GM12878 (cell line): ENCODE data around the gene TNXB. TPM values are rescaled to one million over a fixed set of nuclear protein-coding genes. Genes with fewer than 3 reads are reported as not detected.

Experiments used
- BCL11A ChIP-seq: IDR thresholded peaks from 2 replicates; pipeline ENCODE4 v1.6.1; 2011; ENCODE audit warnings: low read depth, low read length
- BHLHE40 ChIP-seq, 2 experiments: fragments of 450-650 bp in 1 of 2; IDR thresholded peaks; 2 replicates each; pipeline ENCODE4 v1.6.1; 2011 to 2017; ENCODE audit warnings: low read depth in 2 of 2, borderline replicate concordance in 1 of 2, improper control_type of control experiment in 1 of 2, low read length in 1 of 2, mild to moderate bottlenecking in 1 of 2
- CEBPB ChIP-seq, 2 experiments: fragments of 150-350 bp in 1 of 2; IDR thresholded peaks; 2 replicates each; pipeline ENCODE4 v1.6.1; 2012 to 2014; ENCODE audit warnings: low read depth in 2 of 2, low read length in 2 of 2, borderline replicate concordance in 1 of 2, inconsistent platforms in 1 of 2
- CHD1 ChIP-seq: IDR thresholded peaks from 2 replicates; pipeline ENCODE4 v1.6.1; 2012; ENCODE audit warnings: low read depth, low read length, improper control_type of control experiment
- CREB1 ChIP-seq: IDR thresholded peaks from 2 replicates; pipeline ENCODE4 v1.6.1; 2012; ENCODE audit warnings: low read depth, mild to moderate bottlenecking, inconsistent platforms
- CREM ChIP-seq: IDR thresholded peaks from 2 replicates; pipeline ENCODE4 v1.6.1; 2014; ENCODE audit warnings: antibody characterized with exemption, low read depth
- DPF2 ChIP-seq: fragments of 450-650 bp; IDR thresholded peaks from 2 replicates; pipeline ENCODE4 v1.6.1; 2017; ENCODE audit warnings: mild to moderate bottlenecking
- EGR1 ChIP-seq, 2 experiments: IDR thresholded peaks; 1 replicate in 1 of 2; 2 replicates in 1 of 2; pipeline ENCODE4 v1.6.1; 2011 to 2012; ENCODE audit warnings: low read depth in 2 of 2, low read length in 2 of 2, borderline replicate concordance in 1 of 2, mild to moderate bottlenecking in 1 of 2, moderate library complexity in 1 of 2
- IKZF2 ChIP-seq, 2 experiments: fragments of 450-650 bp; IDR thresholded peaks; 2 replicates each; pipeline ENCODE4 v1.6.1; 2017; ENCODE audit warnings: mild to moderate bottlenecking in 2 of 2, moderate library complexity in 2 of 2
- IRF5 ChIP-seq: fragments of 450-650 bp; IDR thresholded peaks from 2 replicates; pipeline ENCODE4 v1.6.1; 2017; ENCODE audit warnings: borderline replicate concordance
- MEF2A ChIP-seq: IDR thresholded peaks from 2 replicates; pipeline ENCODE4 v1.6.1; 2011; ENCODE audit warnings: low read depth, mild to moderate bottlenecking, low read length, moderate library complexity; ENCODE audit not compliant: insufficient read depth
- MLLT1 ChIP-seq: fragments of 450-650 bp; IDR thresholded peaks from 2 replicates; pipeline ENCODE4 v1.6.1; 2016; ENCODE audit warnings: mild to moderate bottlenecking
- MTA2 ChIP-seq: fragments of 450-650 bp; IDR thresholded peaks from 2 replicates; pipeline ENCODE4 v1.6.1; 2016; ENCODE audit warnings: low read depth, mild to moderate bottlenecking, moderate library complexity
- NFXL1 ChIP-seq: fragments of 450-650 bp; IDR thresholded peaks from 2 replicates; pipeline ENCODE4 v1.6.1; 2017; ENCODE audit warnings: antibody characterized with exemption, mild to moderate bottlenecking, borderline replicate concordance
- PBX3 ChIP-seq: IDR thresholded peaks from 2 replicates; pipeline ENCODE4 v1.6.1; 2011; ENCODE audit warnings: mild to moderate bottlenecking, low read depth, low read length, moderate library complexity; ENCODE audit not compliant: insufficient replicate concordance
- RB1 ChIP-seq: fragments of 450-650 bp; formaldehyde crosslinking; IDR thresholded peaks from 2 replicates; pipeline ENCODE4 v1.6.1; 2017; ENCODE audit warnings: mild to moderate bottlenecking, borderline replicate concordance
- RUNX3 ChIP-seq: IDR thresholded peaks from 2 replicates; pipeline ENCODE4 v1.6.1; 2012; ENCODE audit warnings: low read length, inconsistent platforms
- SREBF1 ChIP-seq: IDR thresholded peaks from 2 replicates; pipeline ENCODE4 v1.6.1; 2012; ENCODE audit warnings: mild to moderate bottlenecking, low read length
- TCF3 ChIP-seq: IDR thresholded peaks from 2 replicates; pipeline ENCODE4 v1.6.1; 2012; ENCODE audit warnings: low read depth, mild to moderate bottlenecking, low read length, borderline replicate concordance; ENCODE audit not compliant: insufficient read depth
- YY1 ChIP-seq: IDR thresholded peaks from 2 replicates; pipeline ENCODE4 v1.6.1; 2011; ENCODE audit warnings: low read depth, mild to moderate bottlenecking, low read length
- ZBED1 ChIP-seq: IDR thresholded peaks from 2 replicates; pipeline ENCODE4 v1.6.1; 2016; ENCODE audit warnings: borderline replicate concordance
- ZBTB33 ChIP-seq: fragments of 450-650 bp; IDR thresholded peaks from 2 replicates; pipeline ENCODE4 v1.6.1; 2017; ENCODE audit warnings: mild to moderate bottlenecking
- ZNF217 ChIP-seq: fragments of 450-650 bp; IDR thresholded peaks from 2 replicates; pipeline ENCODE4 v1.6.1; 2017; ENCODE audit warnings: antibody characterized with exemption, mild to moderate bottlenecking
- ZNF384 ChIP-seq: IDR thresholded peaks from 2 replicates; pipeline ENCODE4 v1.6.1; 2012; ENCODE audit warnings: low read depth, mild to moderate bottlenecking, low read length, improper control_type of control experiment, borderline replicate concordance
- polyA plus RNA-seq, 11 experiments: library from polyadenylated mRNA; depleted of rRNA in 4 of 11; unstranded in 6 of 11; stranded (reverse) in 5 of 11; fragments of >200 nt; fragmentation: Nextera tagmentation in 4 of 11; fragmentation: Illumina TruSeq in 1 of 11; extraction: Ambion mirVana in 4 of 11; extraction: Trizol in 1 of 11; gene quantifications; 1 replicate in 1 of 11; 2 replicates in 10 of 11; pipeline versions ENCODE4 v1.2.1 to v1.2.3, GENCODE V29; 2011 to 2016; ENCODE audit warnings: inconsistent platforms in 2 of 11, missing spikeins in 2 of 11, low read depth in 1 of 11
- total RNA-seq, 4 experiments: library from RNA; depleted of rRNA in 3 of 4; stranded (reverse); fragments of >200 nt in 3 of 4; fragmentation: Illumina TruSeq in 1 of 4; extraction: Trizol in 1 of 4; gene quantifications; 2 replicates each; pipeline versions ENCODE4 v1.2.1 to v1.2.3, GENCODE V29; 2013 to 2021

The TNXB gene
- total and polyA plus RNA-seq, 10 of the 15 experiments (the other 5 are each of a cell fraction or from before 2014, with no cell fraction given) = 0.03 to 2.5 (median 0.68) TPM; not detected in 2

- TF ChIP-seq ZBTB33 = no peak
- peak; percentile 80; the same call in 1 of the 2 replicates for TF ChIP-seq ZBED1
- peak; percentile 74 to 86 for TF ChIP-seq BHLHE40 (IDR thresholded peaks at IDR 0.05; ENCODE audit: borderline replicate concordance in 1 of 2, low read depth in 2 of 2, low read length in 1 of 2)
- TF ChIP-seq TCF3 = peak; percentile 62; the same call in 1 of the 2 replicates
- TF ChIP-seq BCL11A = peak; percentile 78; the same call in 1 of the 2 replicates
- TF ChIP-seq MTA2 = peak; percentile 66
- TF ChIP-seq NFXL1 = no peak
- TF ChIP-seq CEBPB (IDR thresholded peaks at IDR 0.05; ENCODE audit: borderline replicate concordance in 1 of 2, low read depth in 2 of 2, low read length in 2 of 2) = peak in 1 of 2 experiments; percentile 90; a peak in 2 of 4 replicates
- no peak for TF ChIP-seq ZNF384
- 0 out of 2 replicates have a peak, but pooled peaks have one; percentile 50 for TF ChIP-seq CREB1
- no peak for TF ChIP-seq SREBF1
- no peak for TF ChIP-seq RB1
- TF ChIP-seq ZNF217 = no peak
- TF ChIP-seq CHD1 = no peak
- TF ChIP-seq MEF2A = peak; percentile 80; the same call in 1 of the 2 replicates
- peak; percentile 88 for TF ChIP-seq MLLT1
- peak in 1 of 2 experiments; percentile 54; a peak in 2 of 3 replicates for TF ChIP-seq EGR1 (IDR thresholded peaks at IDR 0.05; ENCODE audit: borderline replicate concordance in 1 of 2, low read depth in 2 of 2, low read length in 2 of 2)
- peak; percentile 89 to 93 for TF ChIP-seq IKZF2 (IDR thresholded peaks at IDR 0.05)
- TF ChIP-seq PBX3 = no peak
- TF ChIP-seq RUNX3 = peak; percentile 100
- no peak for TF ChIP-seq IRF5
- peak; percentile 75 for TF ChIP-seq DPF2
- no peak for TF ChIP-seq YY1
- peak; percentile 71; the same call in 1 of the 2 replicates for TF ChIP-seq CREM
Measured at GRCh38 chr6:32086661-32087573, 22.2 kb downstream of the TNXB start (continued).
